HG03378 (cell line): ENCODE data around the gene TMEM9.

Experiments used
- ATAC-seq: cut with Tn5 transposase; IDR thresholded peaks from one replicate; pipeline ENCODE4 v1.9.1; 2021; ENCODE audit warnings: mild to moderate bottlenecking, moderate library complexity; ENCODE audit not compliant: unreplicated experiment

Gene TMEM9

DNA sequence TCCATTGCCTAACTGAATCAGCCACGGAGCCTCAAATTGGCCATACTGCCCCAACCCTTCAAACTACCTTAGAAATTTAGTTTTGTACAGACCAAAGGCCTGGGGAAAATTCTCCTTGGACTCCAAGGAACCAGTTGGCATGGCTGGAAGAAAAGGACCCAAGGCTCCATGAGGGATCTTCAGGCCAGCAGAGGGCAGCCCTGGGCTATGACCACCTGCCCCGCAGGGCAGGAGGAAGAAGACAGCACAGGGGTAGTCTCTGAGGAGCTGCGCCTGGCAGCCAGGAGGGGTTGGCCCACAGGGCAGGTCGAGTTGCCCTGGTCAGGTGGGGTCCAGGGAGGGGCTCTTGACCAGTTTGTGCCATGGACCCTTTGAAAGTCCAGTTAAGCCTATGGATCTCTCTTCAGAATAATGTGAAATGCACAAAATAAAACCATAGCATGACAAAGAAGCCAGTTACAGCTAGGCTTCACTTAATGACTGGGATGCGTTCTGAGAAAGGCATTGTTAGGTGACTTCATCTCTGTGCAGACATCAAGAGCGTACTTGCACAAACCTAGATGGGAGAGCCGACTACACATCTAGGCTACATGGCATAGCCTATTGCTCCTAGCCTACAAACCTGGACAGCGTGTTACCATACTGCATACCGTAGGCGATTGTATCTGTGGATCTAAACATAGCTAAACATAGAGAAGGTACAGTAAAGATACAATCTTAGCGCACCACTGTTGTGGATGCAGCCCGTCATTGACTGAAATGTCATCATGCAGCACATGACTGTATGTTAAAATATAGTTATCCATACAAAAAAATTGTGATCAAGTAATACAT is 68.2 kb downstream of the TMEM9 start:
- no peak for ATAC-seq
